Stimulated activated CD4-positive, alpha-beta T cell treated with anti-CD3 and anti-CD28 coated beads, Interleukin-1b, Interleukin-23, amount 100 ng/mL, for 48 hours (primary cell): ENCODE measurements around the gene TTC5.
"Not testable (repeated sequence)": the region's sequence is repeated elsewhere in the genome, so short reads cannot be mapped to it uniquely, and the experiment has no call there.

Experiments
- DNase-seq: peaks from one replicate; pipeline ENCODE4 v3.0.0-alpha.2; 2020

TTC5 gene, protein sequence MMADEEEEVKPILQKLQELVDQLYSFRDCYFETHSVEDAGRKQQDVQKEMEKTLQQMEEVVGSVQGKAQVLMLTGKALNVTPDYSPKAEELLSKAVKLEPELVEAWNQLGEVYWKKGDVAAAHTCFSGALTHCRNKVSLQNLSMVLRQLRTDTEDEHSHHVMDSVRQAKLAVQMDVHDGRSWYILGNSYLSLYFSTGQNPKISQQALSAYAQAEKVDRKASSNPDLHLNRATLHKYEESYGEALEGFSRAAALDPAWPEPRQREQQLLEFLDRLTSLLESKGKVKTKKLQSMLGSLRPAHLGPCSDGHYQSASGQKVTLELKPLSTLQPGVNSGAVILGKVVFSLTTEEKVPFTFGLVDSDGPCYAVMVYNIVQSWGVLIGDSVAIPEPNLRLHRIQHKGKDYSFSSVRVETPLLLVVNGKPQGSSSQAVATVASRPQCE

DNA sequence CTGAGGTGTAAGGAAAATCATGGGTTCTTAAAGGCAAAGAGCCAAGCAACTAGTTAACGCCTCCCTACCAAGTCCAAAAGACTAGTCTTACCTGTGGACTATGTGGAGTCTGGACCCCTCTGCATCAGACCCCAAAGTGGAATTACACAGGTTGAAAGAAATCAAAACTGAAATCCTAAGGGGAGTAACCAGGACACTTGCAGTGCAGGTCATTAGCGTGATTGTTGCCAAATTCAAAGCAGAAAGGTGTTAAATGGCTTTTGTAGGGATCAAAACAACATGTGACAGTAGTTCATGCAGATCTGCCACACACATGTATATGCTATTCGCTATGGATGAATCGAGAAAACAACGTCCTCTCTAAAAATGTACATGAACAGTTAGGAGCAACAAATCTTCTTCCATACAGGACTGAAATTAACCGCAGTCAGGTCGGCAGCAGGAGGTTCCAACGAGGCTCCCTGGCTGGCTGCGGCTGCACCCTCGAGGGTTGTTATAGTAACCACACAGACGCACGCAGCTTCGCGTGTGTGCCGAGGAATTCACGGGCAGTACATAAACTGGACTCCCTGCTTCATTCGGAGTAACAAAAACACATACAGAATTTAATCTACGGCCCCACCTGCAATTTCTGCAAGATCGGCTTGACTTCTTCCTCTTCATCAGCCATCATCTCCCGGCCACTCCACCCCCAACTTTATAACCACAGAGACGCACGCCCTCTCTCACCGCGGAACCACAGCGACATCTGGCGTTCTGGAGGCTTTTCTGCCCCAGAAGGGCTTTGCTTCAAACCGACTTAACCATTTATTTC, at the start of gene TTC5:
Gene TTC5, minus strand, starts transcription at position 687 of the 814 bp plus-strand sequence. Its CDS starts 14 bp downstream, at position 673.
- DNase-seq: peak; percentile 86

DNA sequence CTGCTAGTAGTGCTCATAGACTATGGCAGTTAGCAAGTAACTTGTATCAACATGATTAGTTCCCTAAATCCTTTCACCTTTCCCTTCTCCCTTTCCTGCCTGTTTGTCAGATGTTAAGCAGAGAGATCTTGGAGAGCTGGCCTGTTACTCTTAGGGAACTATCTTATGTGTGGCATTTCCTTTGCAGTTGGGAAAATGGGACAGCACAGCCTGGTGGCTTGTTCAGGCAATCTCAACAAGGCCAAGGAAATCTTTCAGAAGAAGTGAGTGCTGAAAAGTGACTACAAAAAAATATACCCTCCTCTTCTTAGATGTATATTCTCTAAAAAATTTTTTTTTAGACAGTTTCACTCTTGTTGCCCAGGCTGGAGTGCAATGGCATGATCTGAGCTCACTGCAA, 45.1 kb upstream of the TTC5 start:
- DNase-seq: no peak

DNA sequence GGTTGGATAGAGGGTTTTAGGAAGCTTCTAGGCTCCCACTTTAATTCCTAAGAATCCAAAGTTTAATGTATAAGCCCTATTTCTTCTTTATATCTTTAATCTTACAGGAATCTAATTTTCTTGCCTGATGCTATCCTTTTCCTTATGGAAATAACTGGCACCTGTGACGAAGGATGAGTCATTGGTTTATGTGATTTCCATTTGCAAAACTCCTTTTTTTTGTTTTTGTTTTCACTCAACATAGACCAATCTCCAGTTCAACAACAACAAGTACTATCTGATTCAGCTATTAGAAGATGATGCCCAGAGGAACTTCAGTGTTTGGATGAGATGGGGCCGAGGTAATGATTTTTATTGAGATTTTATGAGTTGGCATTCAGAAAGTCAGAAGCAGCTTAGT, 44.5 kb upstream of the TTC5 start:
- no peak for DNase-seq

DNA sequence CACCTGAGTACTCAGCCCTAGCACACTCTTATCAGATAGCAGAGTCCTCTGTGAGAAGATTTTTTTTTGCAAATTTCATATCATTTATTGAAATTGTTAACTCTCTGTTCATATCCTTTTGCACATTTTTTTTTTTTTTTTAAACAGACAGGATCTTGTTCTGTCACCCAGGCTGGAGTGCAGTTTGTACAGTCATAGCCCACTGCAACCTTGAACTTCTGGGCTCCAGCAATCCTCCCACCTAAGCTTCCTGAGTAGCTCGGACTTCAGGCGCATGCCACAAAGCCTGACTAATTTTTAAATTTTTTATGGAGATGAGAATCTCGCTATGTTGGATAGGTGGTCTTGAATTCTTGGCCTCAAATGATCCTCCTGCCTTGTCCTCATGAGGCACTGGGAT, 42.0 kb upstream of the TTC5 start:
- no peak for DNase-seq

DNA sequence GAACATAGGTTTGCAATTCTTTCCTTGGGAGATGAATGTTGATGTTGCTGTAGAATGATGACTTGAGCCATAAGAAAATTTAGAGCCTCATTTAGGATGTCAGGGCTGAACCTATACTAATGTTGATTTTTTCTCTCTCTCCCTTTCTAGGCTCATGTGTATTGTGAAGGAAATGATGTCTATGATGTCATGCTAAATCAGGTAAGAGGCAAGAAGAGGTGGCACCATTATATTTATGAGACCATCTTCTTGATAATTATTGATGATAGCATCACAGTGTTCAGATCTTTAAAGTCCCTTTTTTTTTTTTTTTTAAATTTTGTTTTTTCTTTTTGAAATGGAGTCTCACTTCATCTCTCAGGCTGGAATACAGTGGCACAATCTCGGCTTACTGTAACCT, 41.0 kb upstream of the TTC5 start:
- DNase-seq: no peak

DNA sequence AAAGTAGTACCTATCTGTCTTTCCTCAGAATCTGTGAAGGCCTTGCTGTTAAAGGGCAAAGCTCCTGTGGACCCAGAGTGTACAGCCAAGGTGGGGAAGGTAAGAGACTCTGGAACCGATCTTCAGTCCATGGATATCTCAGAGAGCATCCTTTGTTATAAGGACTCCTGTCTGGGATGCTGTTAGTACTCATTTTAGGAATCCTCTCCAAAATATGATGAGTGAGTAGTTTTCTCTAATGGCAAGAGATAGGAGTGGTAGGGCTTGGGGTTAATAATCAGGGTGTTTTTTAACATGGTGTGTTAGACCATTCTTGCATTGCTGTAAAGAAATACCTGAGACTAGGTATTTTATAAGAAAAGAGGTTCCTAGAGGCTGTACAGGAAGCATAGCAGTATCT, 39.6 kb upstream of the TTC5 start:
- DNase-seq: no peak

DNA sequence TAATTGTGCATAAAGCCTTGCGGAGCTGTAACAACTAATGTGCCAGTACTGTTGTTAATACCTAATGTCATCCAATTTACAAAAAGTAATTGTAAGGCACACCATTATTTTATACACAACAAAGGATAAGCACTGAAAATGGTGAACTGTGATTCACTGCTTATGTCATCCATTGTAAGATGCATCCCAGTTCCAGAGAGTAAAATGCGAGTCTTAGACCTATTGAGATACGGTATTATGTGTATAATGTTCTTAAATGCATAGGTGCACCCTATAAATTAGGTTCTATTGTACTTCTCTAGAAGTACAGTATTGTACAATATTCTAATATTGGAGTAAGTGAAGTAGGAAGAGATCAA, 38.1 kb upstream of the TTC5 start:
- DNase-seq: no peak

DNA sequence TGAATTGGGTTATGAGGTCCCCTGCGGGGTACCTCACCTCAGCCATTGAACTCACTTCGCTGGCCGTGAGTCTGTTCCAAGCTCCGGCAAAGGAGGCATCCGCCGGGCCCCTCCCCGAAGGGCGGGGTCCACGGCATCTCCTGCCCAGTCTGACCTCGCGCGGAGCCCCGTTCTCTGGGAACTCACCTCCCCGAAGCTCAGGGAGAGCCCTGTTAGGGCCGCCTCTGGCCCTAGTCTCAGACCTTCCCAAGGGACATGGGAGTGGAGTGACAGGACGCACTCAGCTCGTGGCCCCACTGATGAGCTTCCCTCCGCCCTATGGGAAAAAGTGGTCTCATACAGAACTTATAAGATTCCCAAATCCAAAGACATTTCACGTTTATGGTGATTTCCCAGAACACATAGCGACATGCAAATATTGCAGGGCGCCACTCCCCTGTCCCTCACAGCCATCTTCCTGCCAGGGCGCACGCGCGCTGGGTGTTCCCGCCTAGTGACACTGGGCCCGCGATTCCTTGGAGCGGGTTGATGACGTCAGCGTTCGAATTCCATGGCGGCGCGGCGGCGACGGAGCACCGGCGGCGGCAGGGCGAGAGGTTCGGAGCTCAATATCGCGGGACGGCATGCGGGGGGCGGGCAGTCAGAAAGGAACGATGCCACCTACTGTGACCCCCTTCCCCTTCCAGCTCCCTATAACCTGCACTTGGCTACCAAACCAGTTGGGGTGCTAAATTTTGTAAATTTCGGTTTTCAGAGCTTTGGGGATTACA, 37.5 kb upstream of the TTC5 start, which contains the start of gene PARP2:
Gene PARP2, plus strand, starts transcription at position 544 of the 770 bp plus-strand sequence. Its CDS starts 7 bp downstream, at position 551.
- DNase-seq: peak; percentile 98

DNA sequence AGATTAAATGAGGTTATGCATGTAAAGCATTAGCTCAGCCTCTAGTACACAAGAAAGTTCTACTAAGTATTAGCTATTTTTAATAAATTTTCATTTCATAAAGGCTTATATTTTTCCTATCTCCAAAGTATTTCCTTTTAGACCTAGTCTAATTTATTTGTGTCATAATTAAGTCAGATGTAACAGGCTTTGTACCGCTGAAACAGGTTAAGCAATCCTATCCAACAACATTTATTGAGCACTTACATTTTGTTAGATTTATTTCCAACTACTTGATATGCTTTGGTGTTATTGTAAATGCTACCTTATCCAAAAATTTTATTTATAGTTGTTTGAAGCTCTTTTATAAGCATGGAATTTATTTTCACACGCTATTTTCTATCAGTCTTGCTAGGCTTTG, 35.9 kb upstream of the TTC5 start:
- DNase-seq: no peak

DNA sequence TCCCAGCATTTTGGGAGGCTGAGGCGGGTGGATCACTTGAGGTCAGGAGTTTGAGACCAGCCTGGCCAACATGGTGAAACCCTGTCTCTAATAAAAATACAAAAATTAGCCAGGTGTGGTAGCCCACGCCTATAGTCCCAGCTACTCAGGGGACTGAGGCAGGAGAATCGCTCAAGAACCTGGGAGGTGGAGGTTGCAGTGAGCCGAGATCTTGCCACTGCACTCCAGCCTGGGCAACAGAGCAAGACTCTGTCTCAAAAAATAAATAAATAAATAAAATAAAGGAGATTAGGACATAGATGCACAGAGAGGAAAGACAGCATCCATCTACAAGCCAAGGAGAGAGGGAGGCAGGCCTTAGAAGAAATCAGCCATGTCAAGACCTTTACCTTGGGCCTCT, 35.3 kb upstream of the TTC5 start:
- DNase-seq: not testable (repeated sequence)

DNA sequence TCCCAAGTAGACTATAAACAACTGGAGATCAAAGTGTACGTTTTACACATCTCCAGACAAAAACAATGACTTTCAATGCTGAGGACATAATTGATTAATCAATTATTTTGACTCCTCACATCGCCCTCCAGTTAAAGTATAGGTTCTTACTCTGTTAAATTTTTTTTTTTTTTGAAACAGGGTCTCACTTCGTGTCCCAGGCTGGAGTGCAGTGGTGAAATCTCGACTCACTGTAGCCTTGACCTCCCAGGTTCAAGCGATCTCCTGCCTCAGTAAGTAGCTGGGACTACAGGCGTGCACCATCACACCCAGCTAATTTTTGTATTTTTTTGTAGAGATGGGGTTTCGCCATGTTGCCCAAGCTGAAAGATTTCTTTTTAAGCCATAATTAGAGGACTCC, 28.3 kb upstream of the TTC5 start:
- DNase-seq: no peak

DNA sequence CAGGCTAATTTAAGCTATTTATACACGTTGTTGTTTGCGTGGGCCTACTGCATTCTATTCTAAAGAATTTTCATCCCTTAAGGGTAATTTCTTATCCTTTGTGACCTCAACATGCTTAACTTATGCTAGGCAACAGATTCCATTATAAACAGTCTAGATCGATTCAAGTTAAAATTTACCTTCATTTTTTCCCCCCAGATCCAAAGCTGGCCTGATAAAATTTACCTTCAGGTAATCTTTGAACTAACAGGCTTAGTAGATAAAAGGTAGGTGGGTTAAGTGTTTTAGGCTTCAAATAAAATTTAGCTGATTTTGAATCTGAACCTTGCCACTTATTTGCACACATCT, 27.7 kb upstream of the TTC5 start:
- no peak for DNase-seq

DNA sequence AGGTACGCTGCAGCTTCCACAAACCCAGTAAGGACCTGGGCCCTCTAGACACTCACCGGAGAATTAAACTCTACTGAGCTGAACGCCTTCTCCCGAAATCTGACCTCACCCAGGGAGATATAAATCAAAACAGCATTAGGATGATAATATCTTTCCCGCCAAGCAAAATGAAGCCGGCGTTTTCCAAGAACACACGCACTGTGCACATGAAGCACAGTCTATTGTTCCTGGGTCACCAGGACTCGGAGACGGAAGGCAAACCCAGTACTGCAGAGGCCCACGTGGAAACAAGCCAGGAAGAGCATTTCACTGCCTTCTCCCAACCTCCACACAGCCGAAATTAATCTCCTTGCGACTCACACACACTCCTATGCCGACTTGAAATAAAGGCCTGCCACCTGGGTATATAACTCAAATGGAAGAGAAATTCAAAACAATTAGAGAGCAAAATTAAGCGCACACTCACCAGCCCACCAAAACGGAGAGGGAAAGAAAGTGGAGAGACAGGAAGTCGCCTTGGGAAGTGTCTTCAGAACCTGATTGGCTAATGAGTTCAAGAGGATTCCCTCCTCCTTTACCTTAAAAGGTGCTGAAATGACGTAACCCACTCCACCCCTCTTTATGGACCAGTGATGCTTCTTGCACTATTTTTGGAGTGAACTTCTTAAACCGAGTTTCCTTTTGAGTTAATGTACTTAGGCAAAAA, 27.2 kb upstream of the TTC5 start, which contains the start of gene CCNB1IP1:
Gene CCNB1IP1, minus strand, starts transcription at position 492 of the 706 bp plus-strand sequence. CDS start 16,756 bp downstream, outside the sequence.
- DNase-seq: peak; percentile 33

DNA sequence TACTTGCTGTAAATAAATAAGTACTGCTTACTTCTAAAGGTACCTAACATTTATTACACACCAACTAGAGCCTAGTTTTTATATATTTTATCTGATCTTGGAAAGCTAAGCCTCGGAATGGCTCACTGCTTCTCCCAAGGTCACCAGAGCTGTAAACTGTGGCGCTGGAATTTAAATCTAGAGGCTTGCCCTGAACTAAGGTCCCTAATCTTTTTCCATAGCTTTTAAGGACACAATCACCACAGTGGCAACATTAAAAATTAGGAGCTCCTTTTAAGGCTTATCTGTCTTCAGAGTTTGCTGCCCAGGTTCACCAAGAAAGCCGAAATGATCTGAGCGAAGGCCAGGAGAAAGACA, 26.7 kb upstream of the TTC5 start:
- no peak for DNase-seq

DNA sequence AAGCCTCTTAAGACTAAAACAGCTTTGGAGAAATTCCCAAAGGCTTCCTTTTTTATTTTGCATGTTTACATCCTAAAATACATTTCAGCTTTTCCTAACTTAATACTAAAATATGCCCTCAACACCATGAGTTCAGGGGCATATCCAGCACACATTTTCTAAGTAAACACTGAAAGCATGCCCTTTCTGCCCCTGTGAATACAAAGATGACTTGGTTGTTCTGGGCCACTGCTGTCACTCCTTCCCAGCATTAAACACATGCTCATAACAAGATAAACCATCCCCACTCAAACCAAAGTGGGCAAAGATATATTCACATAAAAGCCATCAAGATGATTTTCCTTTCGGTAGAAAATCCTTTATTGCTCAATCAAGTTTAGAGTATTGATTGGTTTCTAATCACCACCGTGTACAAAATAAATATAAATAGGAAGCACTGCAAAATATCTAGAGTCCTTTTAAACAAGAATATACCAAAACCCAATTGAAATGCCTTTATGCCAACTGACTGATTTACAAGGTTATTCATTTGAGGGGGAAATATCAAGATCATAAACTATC, 25.4 kb upstream of the TTC5 start:
- no peak for DNase-seq

DNA sequence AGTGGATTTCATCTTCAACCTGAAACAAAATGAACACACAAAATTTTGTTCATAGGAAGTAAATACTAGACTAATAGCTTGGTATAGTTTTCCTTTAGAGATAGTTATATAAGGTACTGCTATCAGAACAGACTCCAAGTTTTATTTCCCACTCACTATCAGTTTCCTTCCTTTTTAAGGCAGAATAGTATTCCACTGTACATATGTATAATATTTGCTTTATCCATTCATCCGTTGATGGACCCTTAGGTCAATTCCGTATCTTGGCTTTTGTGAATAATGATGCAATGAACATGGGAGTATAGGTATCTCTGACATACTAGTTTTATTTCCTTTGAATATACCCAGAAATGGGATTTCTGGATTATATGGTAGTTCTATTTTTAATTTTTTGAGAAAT, 23.6 kb upstream of the TTC5 start:
- no peak for DNase-seq

DNA sequence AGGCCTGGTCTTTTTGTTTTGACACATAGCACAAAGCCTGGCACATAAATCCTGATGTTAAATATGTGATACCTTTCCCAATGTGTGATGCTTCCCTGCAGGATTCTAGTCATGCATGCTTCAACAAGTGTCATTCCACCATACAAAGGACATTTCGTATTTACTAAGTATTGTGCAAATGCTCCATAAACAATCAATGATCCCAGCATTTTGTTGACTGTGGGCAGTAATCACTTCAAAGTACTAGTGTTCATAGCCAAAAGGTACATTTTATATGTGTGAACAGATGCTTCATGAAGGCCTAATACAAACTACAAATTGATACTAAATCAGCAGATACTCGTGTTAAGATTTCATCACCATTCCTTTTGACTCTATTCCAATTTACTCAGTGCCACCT, 23.0 kb upstream of the TTC5 start:
- DNase-seq: no peak

DNA sequence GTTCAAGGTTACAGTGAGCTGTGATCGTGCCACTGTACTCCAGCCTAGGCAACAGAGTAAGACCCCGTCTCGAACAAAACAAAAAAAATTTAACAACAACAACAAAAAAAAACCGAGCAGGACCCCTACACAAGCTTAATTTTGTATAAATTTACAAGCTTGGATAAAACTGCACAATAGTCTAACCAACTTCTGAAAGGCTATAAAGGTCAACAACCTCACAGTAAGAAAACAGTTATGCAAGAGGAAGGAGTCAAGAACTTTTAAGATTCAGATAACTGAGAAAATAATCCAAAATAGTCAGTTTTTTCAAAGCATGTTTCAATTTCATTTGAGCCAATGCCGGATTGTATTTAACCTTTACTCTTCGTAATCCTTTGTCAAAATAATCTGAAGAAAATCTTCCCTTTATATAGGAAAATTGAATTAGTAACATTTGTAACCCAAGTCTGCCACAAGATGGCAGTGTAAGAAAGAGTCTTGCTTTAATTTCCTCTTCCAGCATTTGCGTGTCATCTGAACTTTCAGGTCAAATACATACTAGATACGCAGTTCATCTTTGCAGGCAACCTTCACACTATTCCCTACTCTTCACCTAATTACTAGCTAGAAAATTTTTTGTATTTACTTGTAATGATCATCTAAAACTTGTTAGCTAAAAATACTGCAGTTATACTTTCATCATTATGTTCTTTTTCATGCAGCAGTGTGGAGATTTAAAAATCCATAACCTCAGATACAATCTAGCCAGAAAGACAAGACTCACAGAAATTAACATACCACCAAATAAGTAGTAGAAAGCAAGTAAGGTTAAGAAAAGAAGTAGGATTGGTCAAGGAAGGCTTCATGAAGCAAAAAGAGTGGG, 21.5 kb upstream of the TTC5 start:
- no peak for DNase-seq

DNA sequence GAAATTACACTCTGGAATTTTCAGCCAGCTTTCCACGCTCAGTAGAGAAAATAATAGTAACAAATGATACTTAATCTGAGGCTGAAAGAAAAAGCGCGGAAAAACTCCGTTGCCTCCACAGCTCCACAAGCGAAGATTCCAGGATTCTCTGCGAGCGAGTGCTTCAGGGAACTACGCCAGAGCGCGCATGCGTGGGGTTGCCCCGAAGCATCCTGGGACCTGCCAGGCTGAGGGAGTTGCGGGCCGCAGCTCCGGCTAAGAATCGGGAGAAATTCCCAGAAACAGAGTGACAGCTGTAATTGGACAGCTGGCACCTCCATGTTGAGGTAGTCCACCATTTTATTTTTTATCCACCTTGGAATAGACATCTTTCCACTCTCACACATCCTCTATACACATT, 12.0 kb upstream of the TTC5 start:
- DNase-seq: no peak

DNA sequence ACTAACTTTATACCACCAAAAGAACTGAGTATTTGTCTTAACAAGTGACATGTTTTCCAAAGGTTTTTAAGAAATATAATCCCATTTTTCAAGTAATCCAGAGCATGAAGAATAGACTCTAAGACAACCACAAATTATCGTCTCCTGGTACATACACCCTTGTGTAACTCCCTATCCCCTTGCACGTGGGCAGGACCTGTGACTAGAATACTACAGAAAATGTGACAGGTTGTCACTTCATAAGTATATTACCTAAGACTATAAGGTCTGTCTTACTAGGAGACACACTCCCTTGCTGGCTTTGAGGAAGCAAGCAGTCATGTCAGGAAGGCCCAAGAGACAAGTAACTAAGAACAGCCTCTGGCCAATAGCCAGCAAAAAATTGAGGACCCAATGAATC, 8.3 kb upstream of the TTC5 start:
- DNase-seq: no peak

DNA sequence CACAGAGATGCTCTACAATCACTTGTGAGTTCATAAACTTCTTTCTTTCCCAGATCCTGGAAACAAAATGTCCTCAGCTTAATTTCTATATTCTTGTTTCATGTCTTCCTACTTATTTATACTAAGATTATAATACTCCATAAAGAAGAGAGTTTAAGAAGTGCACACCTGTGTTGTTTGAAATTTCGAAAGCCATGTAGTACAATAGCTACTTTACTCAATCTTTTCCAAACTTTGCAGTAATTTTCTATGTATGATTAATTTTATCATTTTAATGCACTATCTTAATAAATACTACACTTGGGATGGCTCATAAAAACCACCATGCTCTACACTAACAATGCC, 300 bp upstream of the TTC5 start:
- DNase-seq: no peak
